Vagina (tissue), 2 donors: ENCODE results near the gene ABCB4. TPM values are rescaled to one million over a fixed set of nuclear protein-coding genes. Genes with fewer than 3 reads are reported as not detected.

Source experiments
- DNase-seq, 2 donors: peaks; one replicate each; pipeline ENCODE4 v3.0.0-alpha.2; 2017; ENCODE audit errors: extremely low spot score in 2 of 2
- H3K27ac ChIP-seq: fragments of 200-600 bp; sonication (generic); one replicate; pipeline ENCODE4 v1.5.1; 2019
- H3K27me3 ChIP-seq: fragments of 200-600 bp; sonication (generic); one replicate; pipeline ENCODE4 v1.5.1; 2019
- H3K36me3 ChIP-seq, 2 donors: fragments of 200-600 bp; sonication (generic); one replicate each; pipeline ENCODE4 v1.5.1; 2017 to 2019
- H3K4me1 ChIP-seq: fragments of 200-600 bp; sonication (generic); one replicate; pipeline ENCODE4 v1.5.1; 2019
- H3K4me3 ChIP-seq, 2 donors: fragments of 200-600 bp; sonication (generic); 1 replicate in 1 of 2; 2 replicates in 1 of 2; pipeline ENCODE4 v1.5.1; 2016 to 2019
- H3K9me3 ChIP-seq: fragments of 200-600 bp; sonication (generic); one replicate; pipeline ENCODE4 v1.5.1; 2019
- POLR2A ChIP-seq, 2 donors: fragments of 450-650 bp; IDR thresholded peaks; one replicate each; pipeline ENCODE4 v1.6.1; 2017; ENCODE audit warnings: antibody characterized with exemption in 2 of 2, mild to moderate bottlenecking in 2 of 2, moderate library complexity in 2 of 2
- POLR2AphosphoS5 ChIP-seq, 2 donors: sonication (generic); formaldehyde crosslinking; IDR thresholded peaks; one replicate each; pipeline ENCODE4 v1.9.0; 2017; ENCODE audit warnings: antibody characterized with exemption in 2 of 2, mild to moderate bottlenecking in 2 of 2, low read depth in 1 of 2; ENCODE audit not compliant: insufficient read depth in 1 of 2
- intact Hi-C: fragments of 100-400 bp; cut with DNase I; formaldehyde crosslinking; loops from one replicate; pipeline ENCODE4 v1.15.1; 2023
- total RNA-seq: library from RNA; depleted of rRNA; stranded (reverse); fragments of >200 nt; gene quantifications from one replicate; pipeline ENCODE4 v1.2.3, GENCODE V29; 2016
- TF ChIP-seq, protein P1 (sequence below), 3 experiments: fragments of 450-650 bp in 2 of 3; fragments of 200-600 bp in 1 of 3; sonication (generic) in 1 of 3; IDR thresholded peaks; one replicate each; pipeline ENCODE4 v1.5.1; 2017 to 2019; ENCODE audit warnings: antibody characterized with exemption in 3 of 3, mild to moderate bottlenecking in 2 of 3, moderate library complexity in 2 of 3

The ABCB4 gene
- total RNA-seq, 1 donor from 2014 or later = 0.49 TPM

DNA sequence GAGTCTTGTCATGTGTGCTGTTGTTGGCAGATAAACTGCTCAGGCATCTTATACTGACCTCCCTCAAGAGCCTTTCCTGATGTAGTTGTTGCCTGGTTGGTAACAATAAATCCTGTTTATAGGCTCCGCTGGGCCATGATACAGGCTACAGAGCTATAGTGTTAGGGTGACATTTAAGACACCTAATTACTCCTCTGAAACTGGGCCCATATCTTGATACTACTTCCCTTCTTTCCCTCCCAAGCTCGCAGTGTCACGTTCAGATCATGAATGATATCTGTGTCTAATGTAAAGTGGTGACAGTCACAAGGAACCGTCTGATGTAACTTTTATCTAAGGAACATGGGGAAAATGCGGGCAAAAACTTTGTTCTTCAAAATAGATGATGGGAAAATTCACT, 94.6 kb downstream of the ABCB4 start:
- H3K27me3 ChIP-seq = no peaks in the 10 kb centered on the region
- no peak overlapping the region for H3K27ac ChIP-seq
- H3K9me3 ChIP-seq = no peaks in the 10 kb centered on the region
- no peaks in the 10 kb centered on the region for H3K4me1 ChIP-seq
- no peak overlapping the region for H3K4me3 ChIP-seq
- no peak for DNase-seq
- intact Hi-C loops = no loop called here
- no peak for TF ChIP-seq POLR2AphosphoS5 (IDR thresholded peaks at IDR 0.05; ENCODE audit: insufficient read depth in 1 of 2, low read depth in 1 of 2)
- TF ChIP-seq, protein P1, sequence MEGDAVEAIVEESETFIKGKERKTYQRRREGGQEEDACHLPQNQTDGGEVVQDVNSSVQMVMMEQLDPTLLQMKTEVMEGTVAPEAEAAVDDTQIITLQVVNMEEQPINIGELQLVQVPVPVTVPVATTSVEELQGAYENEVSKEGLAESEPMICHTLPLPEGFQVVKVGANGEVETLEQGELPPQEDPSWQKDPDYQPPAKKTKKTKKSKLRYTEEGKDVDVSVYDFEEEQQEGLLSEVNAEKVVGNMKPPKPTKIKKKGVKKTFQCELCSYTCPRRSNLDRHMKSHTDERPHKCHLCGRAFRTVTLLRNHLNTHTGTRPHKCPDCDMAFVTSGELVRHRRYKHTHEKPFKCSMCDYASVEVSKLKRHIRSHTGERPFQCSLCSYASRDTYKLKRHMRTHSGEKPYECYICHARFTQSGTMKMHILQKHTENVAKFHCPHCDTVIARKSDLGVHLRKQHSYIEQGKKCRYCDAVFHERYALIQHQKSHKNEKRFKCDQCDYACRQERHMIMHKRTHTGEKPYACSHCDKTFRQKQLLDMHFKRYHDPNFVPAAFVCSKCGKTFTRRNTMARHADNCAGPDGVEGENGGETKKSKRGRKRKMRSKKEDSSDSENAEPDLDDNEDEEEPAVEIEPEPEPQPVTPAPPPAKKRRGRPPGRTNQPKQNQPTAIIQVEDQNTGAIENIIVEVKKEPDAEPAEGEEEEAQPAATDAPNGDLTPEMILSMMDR (IDR thresholded peaks at IDR 0.05) = no peak
- TF ChIP-seq POLR2A (IDR thresholded peaks at IDR 0.05) = no peak
- H3K36me3 ChIP-seq = peaks cover 0 to 33% of the 10 kb centered on the region in 2 donors

GRCh38 chr7:87375662-87376435, 99.6 kb downstream of the ABCB4 start:
- H3K4me1 ChIP-seq = peaks cover 1% of the 10 kb centered on the region
- no peak for DNase-seq
- H3K27ac ChIP-seq = no peak overlapping the region
- H3K4me3 ChIP-seq = no peak overlapping the region
- H3K36me3 ChIP-seq = no peaks in the 10 kb centered on the region
- TF ChIP-seq POLR2A (IDR thresholded peaks at IDR 0.05) = no peak
- TF ChIP-seq, protein P1 (IDR thresholded peaks at IDR 0.05) = no peak
- no peak for TF ChIP-seq POLR2AphosphoS5 (IDR thresholded peaks at IDR 0.05; ENCODE audit: insufficient read depth in 1 of 2, low read depth in 1 of 2)
- H3K9me3 ChIP-seq = no peaks in the 10 kb centered on the region
- no peaks in the 10 kb centered on the region for H3K27me3 ChIP-seq
- intact Hi-C loops = no loop called here

DNA sequence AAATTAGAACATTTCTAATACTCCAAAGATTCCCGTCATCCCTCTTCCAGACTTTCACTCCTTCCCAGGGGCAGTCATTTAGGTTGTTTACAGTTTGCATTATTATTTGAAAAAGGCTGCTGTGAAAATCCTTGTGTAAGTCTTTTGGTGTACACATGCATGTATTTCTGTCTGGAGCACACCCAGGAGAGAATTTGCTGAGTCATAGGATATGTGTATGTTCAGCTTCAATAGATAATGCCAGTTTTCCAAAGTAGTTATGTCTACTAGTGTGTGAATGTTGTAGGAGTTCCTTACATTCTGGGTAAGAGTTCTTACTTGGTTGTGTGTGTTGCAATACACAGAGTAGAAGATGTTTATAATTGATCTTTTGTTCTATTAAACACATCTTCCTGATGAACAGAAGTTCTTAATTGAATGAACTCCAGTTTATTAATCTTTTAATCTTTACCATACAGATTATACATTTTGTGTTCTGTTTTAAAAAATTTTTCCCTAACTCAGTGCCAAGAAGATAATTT, 104.8 kb downstream of the ABCB4 start:
- H3K4me3 ChIP-seq = no peak overlapping the region
- peaks cover 7% of the 10 kb centered on the region for H3K4me1 ChIP-seq
- H3K27ac ChIP-seq = no peak overlapping the region
- intact Hi-C loops = no loop called here
- H3K27me3 ChIP-seq = no peaks in the 10 kb centered on the region
- H3K36me3 ChIP-seq = peaks cover 0 to 9% of the 10 kb centered on the region in 2 donors
- no peak for DNase-seq
- no peaks in the 10 kb centered on the region for H3K9me3 ChIP-seq
- TF ChIP-seq, protein P1 (IDR thresholded peaks at IDR 0.05) = no peak
- TF ChIP-seq POLR2AphosphoS5 (IDR thresholded peaks at IDR 0.05; ENCODE audit: insufficient read depth in 1 of 2, low read depth in 1 of 2) (no peak), POLR2A (IDR thresholded peaks at IDR 0.05) (no peak)

GRCh38 chr7:87369216-87369615, 106.3 kb downstream of the ABCB4 start:
- Histone ChIP-seq H3K4me3 (no peak overlapping the region), H3K27ac (no peak overlapping the region), H3K4me1 (peaks cover 7% of the 10 kb centered on the region), H3K36me3 (peaks cover 0 to 9% of the 10 kb centered on the region in 2 donors), H3K9me3 (no peaks in the 10 kb centered on the region), H3K27me3 (no peaks in the 10 kb centered on the region)
- intact Hi-C loops = no loop called here
- TF ChIP-seq POLR2AphosphoS5 (IDR thresholded peaks at IDR 0.05; ENCODE audit: insufficient read depth in 1 of 2, low read depth in 1 of 2) (no peak), POLR2A (IDR thresholded peaks at IDR 0.05) (no peak)
- TF ChIP-seq, protein P1 (IDR thresholded peaks at IDR 0.05) = no peak
- DNase-seq = no peak

DNA sequence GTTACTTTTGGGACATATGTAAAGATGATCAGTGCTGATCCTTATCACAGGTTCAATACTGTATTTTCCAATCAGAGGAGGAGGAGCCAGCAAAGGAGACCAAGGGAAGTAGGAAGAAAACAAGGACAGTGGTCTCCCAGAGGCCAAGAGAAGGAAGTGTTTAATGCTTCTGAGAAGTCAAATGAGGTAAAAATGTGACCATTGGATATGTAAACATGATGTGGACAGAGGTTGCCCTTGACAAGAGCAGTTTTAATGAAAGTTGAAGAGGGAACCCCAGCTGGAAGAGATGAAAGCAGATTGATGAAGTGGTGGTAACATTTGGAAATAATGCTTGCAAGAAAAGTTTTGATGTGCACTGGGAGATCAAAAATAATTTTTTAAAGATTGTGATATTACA, 111.2 kb downstream of the ABCB4 start:
- no peak overlapping the region for H3K27ac ChIP-seq
- no peak overlapping the region for H3K4me3 ChIP-seq
- H3K36me3 ChIP-seq = peaks cover 0 to 5% of the 10 kb centered on the region in 2 donors
- no peak for DNase-seq
- no peaks in the 10 kb centered on the region for H3K27me3 ChIP-seq
- no peaks in the 10 kb centered on the region for H3K4me1 ChIP-seq
- no peak for TF ChIP-seq POLR2AphosphoS5 (IDR thresholded peaks at IDR 0.05; ENCODE audit: insufficient read depth in 1 of 2, low read depth in 1 of 2)
- TF ChIP-seq, protein P1 (IDR thresholded peaks at IDR 0.05) = no peak
- TF ChIP-seq POLR2A (IDR thresholded peaks at IDR 0.05) = no peak
- H3K9me3 ChIP-seq = no peaks in the 10 kb centered on the region
- intact Hi-C loops = no loop called here
